Fibroblast of gingiva (primary cell): ENCODE data around the gene PRR5.
"Not testable (repeated sequence)": the region's sequence is repeated elsewhere in the genome, so short reads cannot be mapped to it uniquely, and the experiment has no call there.

Experiments
- DNase-seq: peaks from one replicate; pipeline ENCODE4 v3.0.0-alpha.2; 2011; ENCODE audit warnings: low read depth

Gene PRR5

GRCh38 chr22:44735518-44736428, 33.8 kb downstream of the PRR5 start:
- DNase-seq, result peak; percentile 18

DNA sequence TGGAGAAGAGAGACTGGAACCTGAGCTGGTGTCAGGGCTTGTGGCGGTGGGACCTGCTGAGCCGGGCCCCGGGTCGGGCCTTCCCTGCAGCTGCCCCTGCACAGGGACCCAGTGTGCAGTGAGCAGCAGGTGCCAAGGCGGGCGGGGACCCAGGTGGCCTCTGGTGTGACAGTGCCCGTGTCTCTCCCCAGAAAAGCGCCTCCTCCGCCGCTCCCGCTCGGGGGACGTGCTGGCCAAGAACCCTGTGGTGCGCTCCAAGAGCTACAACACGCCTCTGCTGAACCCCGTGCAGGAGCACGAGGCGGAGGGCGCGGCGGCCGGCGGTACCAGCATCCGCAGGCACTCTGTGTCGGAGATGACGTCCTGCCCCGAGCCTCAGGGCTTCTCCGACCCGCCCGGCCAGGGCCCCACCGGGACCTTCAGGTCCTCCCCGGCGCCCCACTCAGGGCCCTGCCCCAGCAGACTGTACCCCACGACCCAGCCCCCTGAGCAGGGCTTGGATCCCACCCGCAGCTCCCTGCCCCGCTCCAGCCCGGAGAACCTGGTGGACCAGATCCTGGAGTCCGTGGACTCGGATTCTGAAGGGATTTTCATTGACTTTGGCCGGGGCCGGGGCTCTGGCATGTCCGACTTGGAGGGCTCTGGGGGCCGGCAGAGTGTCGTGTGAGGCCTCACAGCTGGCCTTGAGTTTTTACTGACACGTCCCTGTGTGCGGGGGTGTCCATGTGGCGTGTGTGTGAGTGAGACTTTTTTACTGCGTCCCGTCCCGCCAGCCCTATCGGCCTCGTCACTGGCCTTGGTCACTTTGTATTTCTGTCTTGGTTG, 34.8 kb downstream of the PRR5 start:
- no peak for DNase-seq

- no peak for DNase-seq
Measured at GRCh38 chr22:44737406-44738346, 35.7 kb downstream of the PRR5 start.

DNA sequence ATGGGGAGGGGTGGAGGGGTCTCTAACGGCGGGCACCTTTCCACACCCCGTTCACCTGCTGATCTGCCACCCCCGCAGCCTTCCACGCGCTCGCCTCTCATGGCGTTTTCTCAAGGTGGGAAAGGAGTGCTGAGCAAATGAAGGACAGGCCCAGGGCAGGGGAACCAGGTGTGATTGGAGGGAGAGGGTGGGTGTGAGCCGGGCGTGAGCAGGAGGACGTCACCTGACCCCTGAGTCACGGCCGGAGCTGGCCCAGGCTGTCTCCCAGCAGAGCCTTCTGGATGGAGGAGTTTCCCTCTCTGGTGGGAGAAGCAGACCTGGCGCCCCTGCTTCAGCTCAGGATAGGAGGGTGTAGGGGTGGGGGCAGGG, 36.3 kb downstream of the PRR5 start:
- DNase-seq, result no peak

GRCh38 chr22:44739024-44739423, 37.0 kb downstream of the PRR5 start:
- no peak for DNase-seq

DNA sequence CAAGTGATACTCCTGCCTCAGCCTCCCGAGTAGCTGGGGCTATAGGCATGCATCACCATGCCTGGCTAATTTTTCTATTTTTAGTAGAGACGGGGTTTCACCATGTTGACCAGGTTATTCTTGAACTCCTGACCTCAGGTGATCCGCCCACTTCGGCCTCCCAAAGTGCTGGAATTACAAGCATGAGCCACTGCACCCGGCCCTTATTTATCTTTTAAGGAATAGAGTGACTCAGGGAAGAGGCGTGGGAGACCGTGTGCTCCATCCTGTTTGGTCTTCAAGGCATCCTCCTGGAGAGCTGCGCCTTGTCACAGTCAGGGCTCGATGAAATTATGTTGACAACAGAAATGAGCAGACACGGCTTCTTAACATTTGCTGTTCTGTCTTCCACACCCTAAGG, 37.7 kb downstream of the PRR5 start:
- not testable (repeated sequence) for DNase-seq

GRCh38 chr22:44740307-44740706, 38.3 kb downstream of the PRR5 start:
- no peak for DNase-seq

DNA sequence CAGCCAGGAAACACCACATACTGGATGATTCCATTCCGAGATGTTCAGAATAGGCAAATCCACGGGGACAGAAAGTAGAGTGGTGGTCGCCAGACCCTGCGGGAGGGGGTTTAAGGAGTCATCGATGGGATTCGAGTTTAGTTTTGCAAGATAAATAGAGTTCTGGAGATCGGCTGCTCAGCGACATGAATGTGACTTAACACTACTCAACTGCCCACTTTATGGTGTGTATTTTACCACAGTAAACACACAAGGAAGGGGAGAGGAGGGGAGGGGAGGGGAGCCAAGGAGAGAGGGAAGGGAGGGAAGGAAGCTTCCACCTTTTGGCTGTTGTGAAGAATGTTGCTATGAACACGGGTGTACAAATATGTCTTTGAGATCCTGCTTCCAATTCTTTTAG, 39.9 kb downstream of the PRR5 start:
- no peak for DNase-seq

- no peak for DNase-seq
Measured at GRCh38 chr22:44743247-44743646, 41.2 kb downstream of the PRR5 start.

DNA sequence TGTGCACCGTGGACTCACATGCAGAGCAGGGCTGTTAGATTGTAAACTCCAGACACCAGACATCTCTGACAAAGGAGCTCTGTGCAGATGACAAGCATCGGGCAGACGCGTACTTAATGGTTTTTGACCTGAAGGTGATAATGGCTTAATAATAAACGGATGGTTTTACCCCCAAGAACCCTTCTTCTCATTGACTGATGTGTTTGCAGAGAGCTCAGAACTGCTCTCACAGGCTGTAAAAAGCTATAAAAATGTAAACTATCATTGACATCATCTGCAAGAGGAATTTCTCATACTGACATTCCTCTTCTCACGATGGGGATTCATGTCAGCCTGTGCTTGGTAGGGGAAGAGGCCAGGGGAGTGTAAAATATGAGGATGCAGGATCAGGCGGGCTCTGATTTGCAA, 41.8 kb downstream of the PRR5 start:
- DNase-seq, result no peak

- DNase-seq, result no peak
Measured at GRCh38 chr22:44745853-44746789, 44.1 kb downstream of the PRR5 start.

DNA sequence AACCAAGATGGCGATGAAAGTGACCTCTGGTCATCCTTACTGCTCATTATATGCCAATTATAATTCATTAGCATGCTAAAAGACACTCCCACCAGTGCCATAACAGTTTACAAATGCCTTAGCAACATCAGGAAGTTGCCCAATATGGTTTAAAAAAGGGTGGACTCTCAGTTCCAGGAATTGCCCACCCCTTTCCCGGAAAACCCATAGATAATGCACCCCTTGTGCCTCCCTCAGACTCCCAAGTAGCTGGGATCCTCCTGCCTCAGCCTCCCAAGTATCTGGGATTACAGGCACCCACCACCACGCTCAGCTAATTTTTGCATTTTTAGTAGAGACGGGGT, 45.8 kb downstream of the PRR5 start:
- not testable (repeated sequence) for DNase-seq

GRCh38 chr22:44748524-44748923, 46.5 kb downstream of the PRR5 start:
- DNase-seq, result no peak

- no peak for DNase-seq
Measured at GRCh38 chr22:44750481-44750880, 48.5 kb downstream of the PRR5 start.

GRCh38 chr22:44752285-44753188, 50.5 kb downstream of the PRR5 start, which contains the start of gene ARHGAP8:
TSS of gene ARHGAP8 (plus strand) at chr22:44752575. CDS start at chr22:44786528, 33,953 bp downstream.
- DNase-seq, result no peak

GRCh38 chr22:44753189-44754042, 51.4 kb downstream of the PRR5 start:
- DNase-seq, result peak; percentile 25

- no peak for DNase-seq
Measured at GRCh38 chr22:44754998-44755397, 53.0 kb downstream of the PRR5 start.

DNA sequence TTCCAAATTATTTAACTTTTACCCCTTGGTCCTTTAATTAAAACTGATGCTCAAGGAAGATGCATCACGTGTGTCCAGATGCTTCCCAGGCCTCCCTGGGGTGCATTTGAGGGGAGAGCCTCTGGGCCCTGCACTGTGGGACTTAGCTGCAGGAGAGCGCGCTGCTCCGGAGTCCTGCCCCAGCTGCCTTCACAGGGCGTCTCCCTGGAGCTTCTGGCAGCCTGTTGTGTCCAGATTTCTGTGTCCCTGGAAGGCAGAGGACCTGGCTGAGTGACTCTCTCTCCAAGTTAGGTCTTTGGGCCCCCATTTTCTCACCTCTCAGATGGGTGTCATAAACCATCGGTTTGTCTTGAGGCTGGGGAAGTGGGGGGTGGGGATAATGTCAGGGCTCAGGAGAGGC, 53.4 kb downstream of the PRR5 start:
- no peak for DNase-seq

DNA sequence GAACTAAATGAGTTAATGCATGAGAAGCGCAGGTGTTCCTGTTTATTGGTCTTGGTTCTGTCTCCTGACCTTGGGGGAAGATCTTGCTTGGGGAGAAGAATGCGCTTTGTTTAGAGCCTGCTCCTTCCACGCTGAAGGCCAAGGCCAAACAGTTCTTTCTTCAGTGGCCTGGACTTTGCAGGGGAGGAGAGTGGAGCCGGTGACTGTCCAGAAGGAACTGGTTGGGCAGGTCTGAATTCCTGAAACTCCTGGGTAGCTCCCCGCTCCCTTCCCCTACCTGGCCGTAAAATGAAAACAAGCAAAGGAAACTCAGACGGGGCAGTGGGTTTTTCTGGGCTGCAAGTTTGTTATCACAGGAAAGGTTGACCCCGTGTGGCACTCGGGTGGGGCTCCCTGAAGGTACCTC, 54.0 kb downstream of the PRR5 start:
- no peak for DNase-seq
